ENCODE data around the gene TGM6.
A peak's percentile ranks its signal among the peaks of the same experiment; 100 is the strongest.

The TGM6 gene

GRCh38 chr20:2470423-2471193 is 89.9 kb downstream of the TGM6 start, which contains the start of gene SNRPB:
Gene SNRPB, minus strand, starts transcription at chr20:2470789. Its CDS starts 99 bp downstream, at chr20:2470690.
- Mint-ChIP-seq H3K4me1 (peaks cover 45% of the 10 kb centered on the region), H3K27me3 (no peaks in the 10 kb centered on the region), H3K36me3 (peaks cover 43% of the 10 kb centered on the region), H3K27ac (peak within 1 kb of the TSS; percentile 98), H3K4me3 (peak within 1 kb of the TSS; percentile 95), H3K9me3 (peaks cover 3% of the 10 kb centered on the region)
- peak; percentile 99 for ATAC-seq

GRCh38 chr20:2473516-2473915 is 92.8 kb downstream of the TGM6 start:
- Mint-ChIP-seq H3K36me3 (peaks cover 33% of the 10 kb centered on the region), H3K27ac (no peak overlapping the region), H3K27me3 (no peaks in the 10 kb centered on the region), H3K9me3 (peaks cover 3% of the 10 kb centered on the region), H3K4me3 (no peak overlapping the region), H3K4me1 (peaks cover 21% of the 10 kb centered on the region)
- ATAC-seq, result no peak

- ATAC-seq, result no peak
- Mint-ChIP-seq H3K4me3 (no peak overlapping the region), H3K36me3 (peaks cover 43% of the 10 kb centered on the region), H3K27me3 (no peaks in the 10 kb centered on the region), H3K27ac (no peak overlapping the region), H3K4me1 (peaks cover 4% of the 10 kb centered on the region), H3K9me3 (peaks cover 4% of the 10 kb centered on the region)
Observed at GRCh38 chr20:2475850-2476741, 95.4 kb downstream of the TGM6 start.

GRCh38 chr20:2476742-2477615 is 96.3 kb downstream of the TGM6 start:
- peaks cover 7% of the 10 kb centered on the region for H3K9me3 Mint-ChIP-seq
- H3K27ac Mint-ChIP-seq, result no peak overlapping the region
- no peaks in the 10 kb centered on the region for H3K4me1 Mint-ChIP-seq
- peaks cover 52% of the 10 kb centered on the region for H3K36me3 Mint-ChIP-seq
- ATAC-seq, result no peak
- no peaks in the 10 kb centered on the region for H3K27me3 Mint-ChIP-seq
- H3K4me3 Mint-ChIP-seq, result no peak overlapping the region

GRCh38 chr20:2480381-2480780 is 99.7 kb downstream of the TGM6 start:
- Mint-ChIP-seq H3K27ac (no peak overlapping the region), H3K36me3 (peaks cover 74% of the 10 kb centered on the region), H3K4me3 (no peak overlapping the region), H3K27me3 (no peaks in the 10 kb centered on the region), H3K4me1 (no peaks in the 10 kb centered on the region), H3K9me3 (peaks cover 4% of the 10 kb centered on the region)
- ATAC-seq, result no peak
